Liver (tissue), 9 donors: ENCODE results near the gene TXLNG. TPM values are rescaled to one million over a fixed set of nuclear protein-coding genes. Genes with fewer than 3 reads are reported as not detected.

Source experiments
- DNase-seq: peaks from one replicate; pipeline ENCODE4 v3.0.0-alpha.2; 2017; ENCODE audit warnings: low spot score
- H3K27ac ChIP-seq, 2 donors: one replicate each; pipeline ENCODE4 v1.7.0; 2013; ENCODE audit warnings: inconsistent platforms in 2 of 2, low read length in 2 of 2, control low read depth in 1 of 2, low read depth in 1 of 2, mild to moderate bottlenecking in 1 of 2
- H3K27me3 ChIP-seq, 4 donors: one replicate each; pipeline versions ENCODE4 v1.6.1 to v1.7.0; 2013; ENCODE audit warnings: low read length in 3 of 4, inconsistent platforms in 1 of 4, mild to moderate bottlenecking in 1 of 4, moderate library complexity in 1 of 4; ENCODE audit not compliant: control insufficient read depth in 4 of 4, insufficient read depth in 4 of 4
- H3K36me3 ChIP-seq, 4 donors: one replicate each; pipeline versions ENCODE4 v1.6.1 to v1.7.0; 2013; ENCODE audit warnings: low read length in 3 of 4, mild to moderate bottlenecking in 3 of 4, low read depth in 1 of 4, moderate library complexity in 1 of 4; ENCODE audit not compliant: control insufficient read depth in 4 of 4, insufficient read depth in 3 of 4
- H3K4me1 ChIP-seq, 4 donors: one replicate each; pipeline versions ENCODE4 v1.6.1 to v1.7.0; 2013; ENCODE audit warnings: low read length in 3 of 4, mild to moderate bottlenecking in 3 of 4, moderate library complexity in 1 of 4; ENCODE audit not compliant: control insufficient read depth in 4 of 4, insufficient read depth in 4 of 4
- H3K4me3 ChIP-seq, 3 donors: one replicate each; pipeline versions ENCODE4 v1.6.1 to v1.7.0; 2013; ENCODE audit warnings: low read length in 3 of 3, control low read depth in 1 of 3, low read depth in 1 of 3, mild to moderate bottlenecking in 1 of 3
- H3K9ac ChIP-seq, 2 donors: one replicate each; pipeline ENCODE4 v1.7.0; 2013; ENCODE audit warnings: low read length in 2 of 2, mild to moderate bottlenecking in 2 of 2, moderate library complexity in 2 of 2, control low read depth in 1 of 2, low read depth in 1 of 2
- H3K9me3 ChIP-seq, 4 donors: one replicate each; pipeline versions ENCODE4 v1.6.1 to v1.7.0; 2013; ENCODE audit warnings: low read length in 3 of 4; ENCODE audit not compliant: control insufficient read depth in 4 of 4
- EGR1 ChIP-seq, 2 donors: IDR thresholded peaks; 2 replicates each; pipeline ENCODE4 v1.6.1; 2016 to 2018; ENCODE audit warnings: antibody characterized with exemption in 2 of 2, low read depth in 2 of 2
- FOXA1 ChIP-seq: IDR thresholded peaks from 2 replicates; pipeline ENCODE4 v1.6.1; 2016; ENCODE audit warnings: antibody characterized with exemption
- FOXA2 ChIP-seq: IDR thresholded peaks from 2 replicates; pipeline ENCODE4 v1.6.1; 2016; ENCODE audit warnings: antibody characterized with exemption
- GABPA ChIP-seq, 2 donors: IDR thresholded peaks in 1 of 2; conservative IDR thresholded peaks in 1 of 2; 2 replicates each; pipeline ENCODE4 v1.6.1; 2016; ENCODE audit warnings: antibody characterized with exemption in 2 of 2, mild to moderate bottlenecking in 1 of 2, moderate library complexity in 1 of 2
- HNF4A ChIP-seq, 2 donors: conservative IDR thresholded peaks; 2 replicates each; pipeline ENCODE4 v1.6.1; 2016; ENCODE audit warnings: antibody characterized with exemption in 2 of 2, mild to moderate bottlenecking in 2 of 2
- HNF4G ChIP-seq: IDR thresholded peaks from 2 replicates; pipeline ENCODE4 v1.6.1; 2016; ENCODE audit warnings: antibody characterized with exemption
- JUND ChIP-seq, 2 donors: IDR thresholded peaks; 2 replicates each; pipeline ENCODE4 v1.6.1; 2016; ENCODE audit warnings: antibody characterized with exemption in 2 of 2
- NR2F2 ChIP-seq: IDR thresholded peaks from 2 replicates; pipeline ENCODE4 v1.6.1; 2016; ENCODE audit warnings: antibody characterized with exemption
- RAD21 ChIP-seq, 2 donors: IDR thresholded peaks; 2 replicates each; pipeline ENCODE4 v1.6.1; 2016; ENCODE audit warnings: antibody characterized with exemption in 2 of 2, mild to moderate bottlenecking in 2 of 2
- RXRA ChIP-seq, 2 donors: IDR thresholded peaks; 2 replicates each; pipeline ENCODE4 v1.6.1; 2017 to 2018; ENCODE audit warnings: antibody characterized with exemption in 2 of 2, mild to moderate bottlenecking in 1 of 2
- SP1 ChIP-seq: IDR thresholded peaks from 2 replicates; pipeline ENCODE4 v1.6.1; 2018; ENCODE audit warnings: antibody characterized with exemption, mild to moderate bottlenecking
- TAF1 ChIP-seq: conservative IDR thresholded peaks from 2 replicates; pipeline ENCODE4 v1.6.1; 2016; ENCODE audit warnings: antibody characterized with exemption, mild to moderate bottlenecking
- YY1 ChIP-seq: IDR thresholded peaks from 2 replicates; pipeline ENCODE4 v1.6.1; 2016; ENCODE audit warnings: antibody characterized with exemption, mild to moderate bottlenecking
- WGBS: extraction: QIAGEN DNeasy Blood & Tissue Kit; methylation state at CpG from one replicate; pipeline ENCODE4 v1.1.7; 2013; 5-methylcytosine and 5-hydroxymethylcytosine counted together
- polyA plus RNA-seq, 2 donors: library from polyadenylated mRNA; stranded (reverse) in 1 of 2; unstranded in 1 of 2; fragments of 200-250 nt in 1 of 2; fragments of >200 nt in 1 of 2; fragmentation: Nextera tagmentation in 1 of 2; extraction: Ambion mirVana in 1 of 2; gene quantifications; one replicate each; pipeline versions ENCODE4 v1.2.1 to v1.2.3, GENCODE V29; 2013 to 2015
- total RNA-seq, 2 donors: library from RNA; depleted of rRNA; stranded (reverse); fragments of >200 nt; gene quantifications; one replicate each; pipeline ENCODE4 v1.2.3, GENCODE V29; 2014
- TF ChIP-seq, protein P1 (sequence below): IDR thresholded peaks from 2 replicates; pipeline ENCODE4 v1.6.1; 2016; ENCODE audit warnings: antibody characterized with exemption
- TF ChIP-seq, protein P2 (sequence below): IDR thresholded peaks from 2 replicates; pipeline ENCODE4 v1.6.1; 2016; ENCODE audit warnings: antibody characterized with exemption
- TF ChIP-seq, protein P3 (sequence below): IDR thresholded peaks from 2 replicates; pipeline ENCODE4 v1.6.1; 2016; ENCODE audit warnings: antibody characterized with exemption
- TF ChIP-seq, protein P4 (sequence below): IDR thresholded peaks from 2 replicates; pipeline ENCODE4 v1.6.1; 2016; ENCODE audit warnings: antibody characterized with exemption, mild to moderate bottlenecking
- TF ChIP-seq, protein P5 (sequence below): fragments of 150-350 bp; IDR thresholded peaks from 2 replicates; pipeline ENCODE4 v1.5.1; 2017; ENCODE audit warnings: improper control_type of control experiment, low read depth, low read length; ENCODE audit not compliant: missing input control
- donor health status: healthy.
- donor health status: healthy.
- donor health status: healthy.
- donor health status: healthy.
- donor health status: healthy.

TXLNG gene
- total and polyA plus RNA-seq, 4 donors = 3.7 to 7.4 (median 5.1) TPM

- H3K9me3 ChIP-seq = no peaks in the 10 kb centered on the region
- H3K27ac ChIP-seq = no peak overlapping the region
- no peaks in the 10 kb centered on the region for H3K36me3 ChIP-seq
- no peak overlapping the region for H3K4me3 ChIP-seq
- no peak overlapping the region for H3K9ac ChIP-seq
- H3K4me1 ChIP-seq = no peaks in the 10 kb centered on the region
- TF ChIP-seq FOXA2 (no peak), TAF1 (no peak), FOXA1 (no peak), SP1 (no peak), RXRA (IDR thresholded peaks at IDR 0.05) (no peak), GABPA (IDR thresholded peaks at IDR 0.05 in 1 of 2, conservative IDR thresholded peaks at IDR 0.05 in 1 of 2) (no peak), HNF4G (no peak), YY1 (no peak), EGR1 (IDR thresholded peaks at IDR 0.05; ENCODE audit: low read depth in 2 of 2) (no peak), RAD21 (IDR thresholded peaks at IDR 0.05) (no peak), HNF4A (conservative IDR thresholded peaks at IDR 0.05) (no peak), JUND (IDR thresholded peaks at IDR 0.05) (no peak), NR2F2 (no peak)
- TF ChIP-seq, protein P1, sequence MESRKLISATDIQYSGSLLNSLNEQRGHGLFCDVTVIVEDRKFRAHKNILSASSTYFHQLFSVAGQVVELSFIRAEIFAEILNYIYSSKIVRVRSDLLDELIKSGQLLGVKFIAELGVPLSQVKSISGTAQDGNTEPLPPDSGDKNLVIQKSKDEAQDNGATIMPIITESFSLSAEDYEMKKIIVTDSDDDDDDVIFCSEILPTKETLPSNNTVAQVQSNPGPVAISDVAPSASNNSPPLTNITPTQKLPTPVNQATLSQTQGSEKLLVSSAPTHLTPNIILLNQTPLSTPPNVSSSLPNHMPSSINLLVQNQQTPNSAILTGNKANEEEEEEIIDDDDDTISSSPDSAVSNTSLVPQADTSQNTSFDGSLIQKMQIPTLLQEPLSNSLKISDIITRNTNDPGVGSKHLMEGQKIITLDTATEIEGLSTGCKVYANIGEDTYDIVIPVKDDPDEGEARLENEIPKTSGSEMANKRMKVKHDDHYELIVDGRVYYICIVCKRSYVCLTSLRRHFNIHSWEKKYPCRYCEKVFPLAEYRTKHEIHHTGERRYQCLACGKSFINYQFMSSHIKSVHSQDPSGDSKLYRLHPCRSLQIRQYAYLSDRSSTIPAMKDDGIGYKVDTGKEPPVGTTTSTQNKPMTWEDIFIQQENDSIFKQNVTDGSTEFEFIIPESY = no peak
- TF ChIP-seq, protein P2, sequence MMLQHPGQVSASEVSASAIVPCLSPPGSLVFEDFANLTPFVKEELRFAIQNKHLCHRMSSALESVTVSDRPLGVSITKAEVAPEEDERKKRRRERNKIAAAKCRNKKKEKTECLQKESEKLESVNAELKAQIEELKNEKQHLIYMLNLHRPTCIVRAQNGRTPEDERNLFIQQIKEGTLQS = no peak
- TF ChIP-seq, protein P3, sequence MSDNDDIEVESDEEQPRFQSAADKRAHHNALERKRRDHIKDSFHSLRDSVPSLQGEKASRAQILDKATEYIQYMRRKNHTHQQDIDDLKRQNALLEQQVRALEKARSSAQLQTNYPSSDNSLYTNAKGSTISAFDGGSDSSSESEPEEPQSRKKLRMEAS = no peak
- TF ChIP-seq, protein P4, sequence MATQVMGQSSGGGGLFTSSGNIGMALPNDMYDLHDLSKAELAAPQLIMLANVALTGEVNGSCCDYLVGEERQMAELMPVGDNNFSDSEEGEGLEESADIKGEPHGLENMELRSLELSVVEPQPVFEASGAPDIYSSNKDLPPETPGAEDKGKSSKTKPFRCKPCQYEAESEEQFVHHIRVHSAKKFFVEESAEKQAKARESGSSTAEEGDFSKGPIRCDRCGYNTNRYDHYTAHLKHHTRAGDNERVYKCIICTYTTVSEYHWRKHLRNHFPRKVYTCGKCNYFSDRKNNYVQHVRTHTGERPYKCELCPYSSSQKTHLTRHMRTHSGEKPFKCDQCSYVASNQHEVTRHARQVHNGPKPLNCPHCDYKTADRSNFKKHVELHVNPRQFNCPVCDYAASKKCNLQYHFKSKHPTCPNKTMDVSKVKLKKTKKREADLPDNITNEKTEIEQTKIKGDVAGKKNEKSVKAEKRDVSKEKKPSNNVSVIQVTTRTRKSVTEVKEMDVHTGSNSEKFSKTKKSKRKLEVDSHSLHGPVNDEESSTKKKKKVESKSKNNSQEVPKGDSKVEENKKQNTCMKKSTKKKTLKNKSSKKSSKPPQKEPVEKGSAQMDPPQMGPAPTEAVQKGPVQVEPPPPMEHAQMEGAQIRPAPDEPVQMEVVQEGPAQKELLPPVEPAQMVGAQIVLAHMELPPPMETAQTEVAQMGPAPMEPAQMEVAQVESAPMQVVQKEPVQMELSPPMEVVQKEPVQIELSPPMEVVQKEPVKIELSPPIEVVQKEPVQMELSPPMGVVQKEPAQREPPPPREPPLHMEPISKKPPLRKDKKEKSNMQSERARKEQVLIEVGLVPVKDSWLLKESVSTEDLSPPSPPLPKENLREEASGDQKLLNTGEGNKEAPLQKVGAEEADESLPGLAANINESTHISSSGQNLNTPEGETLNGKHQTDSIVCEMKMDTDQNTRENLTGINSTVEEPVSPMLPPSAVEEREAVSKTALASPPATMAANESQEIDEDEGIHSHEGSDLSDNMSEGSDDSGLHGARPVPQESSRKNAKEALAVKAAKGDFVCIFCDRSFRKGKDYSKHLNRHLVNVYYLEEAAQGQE = no peak
- TF ChIP-seq, protein P5, sequence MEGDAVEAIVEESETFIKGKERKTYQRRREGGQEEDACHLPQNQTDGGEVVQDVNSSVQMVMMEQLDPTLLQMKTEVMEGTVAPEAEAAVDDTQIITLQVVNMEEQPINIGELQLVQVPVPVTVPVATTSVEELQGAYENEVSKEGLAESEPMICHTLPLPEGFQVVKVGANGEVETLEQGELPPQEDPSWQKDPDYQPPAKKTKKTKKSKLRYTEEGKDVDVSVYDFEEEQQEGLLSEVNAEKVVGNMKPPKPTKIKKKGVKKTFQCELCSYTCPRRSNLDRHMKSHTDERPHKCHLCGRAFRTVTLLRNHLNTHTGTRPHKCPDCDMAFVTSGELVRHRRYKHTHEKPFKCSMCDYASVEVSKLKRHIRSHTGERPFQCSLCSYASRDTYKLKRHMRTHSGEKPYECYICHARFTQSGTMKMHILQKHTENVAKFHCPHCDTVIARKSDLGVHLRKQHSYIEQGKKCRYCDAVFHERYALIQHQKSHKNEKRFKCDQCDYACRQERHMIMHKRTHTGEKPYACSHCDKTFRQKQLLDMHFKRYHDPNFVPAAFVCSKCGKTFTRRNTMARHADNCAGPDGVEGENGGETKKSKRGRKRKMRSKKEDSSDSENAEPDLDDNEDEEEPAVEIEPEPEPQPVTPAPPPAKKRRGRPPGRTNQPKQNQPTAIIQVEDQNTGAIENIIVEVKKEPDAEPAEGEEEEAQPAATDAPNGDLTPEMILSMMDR = no peak
- no peak for DNase-seq
- no peaks in the 10 kb centered on the region for H3K27me3 ChIP-seq
- 94% methylated on average over 6 of the region's 6 CpGs for WGBS
These were observed 13.8 kb upstream of the TXLNG start for GRCh38 chrX:16772460-16772859.

DNA sequence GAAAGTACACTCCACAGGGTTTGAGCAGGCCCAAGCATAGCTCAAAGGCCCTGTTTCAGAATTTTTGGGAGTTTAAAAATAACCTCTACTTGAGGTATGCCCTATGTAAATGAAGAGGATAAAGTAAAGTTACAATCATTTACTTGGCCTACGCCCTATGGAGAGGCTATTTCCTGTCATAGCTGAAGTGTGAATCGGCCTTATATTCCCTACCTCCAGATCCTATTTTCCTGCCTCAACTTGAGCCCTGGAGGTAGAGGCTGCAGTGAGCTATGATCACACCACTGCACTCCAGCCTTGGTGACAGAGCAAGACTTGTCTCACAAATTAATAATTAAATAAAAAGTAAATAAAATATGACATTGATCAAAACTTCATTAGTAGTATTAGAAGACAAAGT is 11.5 kb upstream of the TXLNG start:
- H3K9me3 ChIP-seq = no peaks in the 10 kb centered on the region
- H3K4me3 ChIP-seq = no peak overlapping the region
- no peak overlapping the region for H3K9ac ChIP-seq
- H3K27me3 ChIP-seq = no peaks in the 10 kb centered on the region
- no peak for DNase-seq
- no peaks in the 10 kb centered on the region for H3K36me3 ChIP-seq
- WGBS = 96% methylated on average over 2 of the region's 2 CpGs
- TF ChIP-seq, protein P5 = no peak
- no peak for TF ChIP-seq RAD21 (IDR thresholded peaks at IDR 0.05)
- no peaks in the 10 kb centered on the region for H3K4me1 ChIP-seq
- H3K27ac ChIP-seq = no peak overlapping the region
